K562 (cell line): ENCODE results near the gene CEP95. TPM values are rescaled to one million over a fixed set of nuclear protein-coding genes. Genes with fewer than 3 reads are reported as not detected.

Experiments used
- CBX5 ChIP-seq: IDR thresholded peaks from 2 replicates; pipeline ENCODE4 v1.6.1; 2014; ENCODE audit warnings: low read depth, borderline replicate concordance
- CXXC5 ChIP-seq: fragments of 250-450 bp; sonication (Bioruptor Pico); IDR thresholded peaks from 2 replicates; pipeline ENCODE4 v1.8.0; 2022; ENCODE audit warnings: inconsistent platforms, mild to moderate bottlenecking, moderate library complexity
- ELF4 ChIP-seq: fragments of 450-650 bp; formaldehyde crosslinking; IDR thresholded peaks from 2 replicates; pipeline ENCODE4 v1.4.0; 2022; ENCODE audit warnings: missing genetic modification characterization
- ETV6 ChIP-seq, 3 experiments: fragments of 150-350 bp in 1 of 3; sonication (generic) in 1 of 3; formaldehyde crosslinking in 1 of 3; IDR thresholded peaks; 2 replicates each; pipeline versions ENCODE4 v1.6.1 to v1.8.0; 2014 to 2022; ENCODE audit warnings: borderline replicate concordance in 2 of 3, low read depth in 2 of 3, antibody characterized with exemption in 1 of 3, low read length in 1 of 3, mild to moderate bottlenecking in 1 of 3, missing genetic modification reagents in 1 of 3
- FOXM1 ChIP-seq, 2 experiments: fragments of 450-650 bp in 1 of 2; sonication (generic) in 1 of 2; formaldehyde crosslinking in 1 of 2; IDR thresholded peaks; 2 replicates each; pipeline versions ENCODE4 v1.6.1 to v1.9.0; 2017 to 2022; ENCODE audit warnings: low read depth in 2 of 2, mild to moderate bottlenecking in 2 of 2, missing genetic modification reagents in 1 of 2, moderate library complexity in 1 of 2
- GABPB1 ChIP-seq: sonication (generic); formaldehyde crosslinking; IDR thresholded peaks from 2 replicates; pipeline ENCODE4 v1.8.0; 2022; ENCODE audit warnings: mild to moderate bottlenecking, missing genetic modification reagents
- KAT8 ChIP-seq: fragments of 450-650 bp; IDR thresholded peaks from 2 replicates; pipeline ENCODE4 v1.6.1; 2016; ENCODE audit warnings: low read depth, mild to moderate bottlenecking
- MED1 ChIP-seq: sonication (generic); formaldehyde crosslinking; IDR thresholded peaks from 2 replicates; pipeline ENCODE4 v1.8.1; 2023; ENCODE audit warnings: missing genetic modification reagents, borderline replicate concordance
- NCOR1 ChIP-seq: fragments of 450-650 bp; IDR thresholded peaks from 2 replicates; pipeline ENCODE4 v1.6.1; 2016; ENCODE audit warnings: mild to moderate bottlenecking, moderate library complexity
- RBBP5 ChIP-seq: fragments of 200-600 bp; sonication (generic); IDR thresholded peaks from 2 replicates; pipeline ENCODE4 v1.6.1; 2012; ENCODE audit warnings: borderline replicate concordance, mild to moderate bottlenecking, low read length, control low read depth, inconsistent platforms; ENCODE audit not compliant: insufficient read depth, poor library complexity, severe bottlenecking
- SPI1 ChIP-seq: IDR thresholded peaks from 2 replicates; pipeline ENCODE4 v1.6.1; 2011; ENCODE audit warnings: low read depth, low read length, control low read depth, borderline replicate concordance
- YBX1 ChIP-seq: fragments of 450-650 bp; IDR thresholded peaks from 2 replicates; pipeline ENCODE4 v1.7.1; 2016; ENCODE audit warnings: mild to moderate bottlenecking
- ZBTB17 ChIP-seq: fragments of 450-650 bp; formaldehyde crosslinking; IDR thresholded peaks from 2 replicates; pipeline ENCODE4 v1.4.0; 2020; ENCODE audit warnings: mild to moderate bottlenecking
- ZNF79 ChIP-seq: fragments of 250-450 bp; sonication (Bioruptor Pico); IDR thresholded peaks from 2 replicates; pipeline ENCODE4 v1.4.0; 2020; ENCODE audit warnings: low read depth, mild to moderate bottlenecking, moderate library complexity
- polyA plus RNA-seq, 8 experiments: library from polyadenylated mRNA; depleted of rRNA in 4 of 8; stranded (reverse) in 5 of 8; unstranded in 3 of 8; fragments of >200 nt; fragmentation: Nextera tagmentation in 2 of 8; fragmentation: Illumina TruSeq in 1 of 8; extraction: Ambion mirVana in 2 of 8; extraction: Trizol in 1 of 8; gene quantifications; 2 replicates each; pipeline versions ENCODE4 v1.2.1 to v1.2.3, GENCODE V29; 2011 to 2014; ENCODE audit warnings: inconsistent platforms in 1 of 8, missing spikeins in 1 of 8
- total RNA-seq, 7 experiments: library from RNA; depleted of rRNA in 6 of 7; stranded (reverse); fragments of >200 nt in 6 of 7; fragmentation: Illumina TruSeq in 2 of 7; extraction: Trizol in 2 of 7; gene quantifications; 2 replicates each; pipeline versions ENCODE4 v1.2.1 to v1.2.3, GENCODE V29; 2011 to 2021; ENCODE audit warnings: low replicate concordance in 1 of 7
- TF ChIP-seq, protein P1 (sequence below): fragments of 250-450 bp; sonication (Bioruptor Pico); IDR thresholded peaks from 2 replicates; pipeline ENCODE4 v1.4.0; 2020
- TF ChIP-seq, protein P2 (sequence below): fragments of 150-350 bp; conservative IDR thresholded peaks from 2 replicates; pipeline ENCODE4 v1.6.1; 2014; ENCODE audit warnings: low read length
- TF ChIP-seq, protein P3 (sequence below): fragments of 450-650 bp; IDR thresholded peaks from 2 replicates; pipeline ENCODE4 v1.6.1; 2016; ENCODE audit warnings: low read depth, mild to moderate bottlenecking, moderate library complexity
- TF ChIP-seq, protein P4 (sequence below), 2 experiments: fragments of 450-650 bp in 1 of 2; sonication (generic) in 1 of 2; formaldehyde crosslinking in 1 of 2; IDR thresholded peaks in 1 of 2; conservative IDR thresholded peaks in 1 of 2; 2 replicates each; pipeline versions ENCODE4 v1.6.1 to v1.8.1; 2016 to 2023; ENCODE audit warnings: mild to moderate bottlenecking in 2 of 2, moderate library complexity in 2 of 2, inconsistent platforms in 1 of 2, missing genetic modification reagents in 1 of 2
- TF ChIP-seq, protein P5 (sequence below), 2 experiments: IDR thresholded peaks; 2 replicates each; pipeline ENCODE4 v1.6.1; 2012; ENCODE audit warnings: improper control_type of control experiment in 2 of 2, low read depth in 2 of 2, low read length in 2 of 2, borderline replicate concordance in 1 of 2

Gene CEP95
- total and polyA plus RNA-seq, 9 of the 15 experiments (the other 6 are each of a cell fraction or from before 2014, with no cell fraction given) = 26.7 to 80.7 (median 56.9) TPM

DNA sequence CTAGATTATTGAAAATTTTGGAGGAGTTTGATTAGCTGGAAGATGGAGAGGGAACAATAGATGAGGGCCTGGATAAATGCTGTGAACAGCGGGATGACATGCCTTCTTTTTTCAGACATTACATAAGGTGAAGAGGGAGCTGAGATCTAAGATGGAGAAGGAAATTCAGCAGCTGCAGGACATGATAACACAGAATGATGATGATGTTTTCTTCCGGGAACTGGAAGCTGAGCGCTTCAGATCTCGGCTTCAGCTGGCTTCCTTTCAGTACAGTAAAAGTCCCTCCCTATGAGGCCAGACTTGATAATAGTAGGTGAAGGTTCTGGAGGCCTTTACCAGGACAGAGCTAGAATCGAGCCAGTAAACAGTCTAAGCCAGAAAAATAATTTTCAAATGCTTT, 30.7 kb downstream of the CEP95 start (continued):
- TF ChIP-seq, protein P1, sequence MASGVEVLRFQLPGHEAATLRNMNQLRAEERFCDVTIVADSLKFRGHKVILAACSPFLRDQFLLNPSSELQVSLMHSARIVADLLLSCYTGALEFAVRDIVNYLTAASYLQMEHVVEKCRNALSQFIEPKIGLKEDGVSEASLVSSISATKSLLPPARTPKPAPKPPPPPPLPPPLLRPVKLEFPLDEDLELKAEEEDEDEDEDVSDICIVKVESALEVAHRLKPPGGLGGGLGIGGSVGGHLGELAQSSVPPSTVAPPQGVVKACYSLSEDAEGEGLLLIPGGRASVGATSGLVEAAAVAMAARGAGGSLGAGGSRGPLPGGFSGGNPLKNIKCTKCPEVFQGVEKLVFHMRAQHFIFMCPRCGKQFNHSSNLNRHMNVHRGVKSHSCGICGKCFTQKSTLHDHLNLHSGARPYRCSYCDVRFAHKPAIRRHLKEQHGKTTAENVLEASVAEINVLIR (CRISPR knock-in tag) = no peak
- TF ChIP-seq YBX1 (no peak), NCOR1 (peak; percentile 88), CXXC5 (0 out of 2 replicates have a peak, but pooled peaks have one; percentile 20), MED1 (CRISPR knock-in tag) (no peak), RBBP5 (no peak), ELF4 (CRISPR knock-in tag) (peak; percentile 23; the same call in 1 of the 2 replicates), FOXM1 (IDR thresholded peaks at IDR 0.05; ENCODE audit: low read depth) (peak; percentile 69; the same call in 1 of the 2 replicates), FOXM1 (CRISPR knock-in tag; IDR thresholded peaks at IDR 0.05; ENCODE audit: low read depth) (no peak), ZBTB17 (CRISPR knock-in tag) (no peak), ZNF79 (CRISPR knock-in tag) (no peak), SPI1 (peak; percentile 25; the same call in 1 of the 2 replicates), ETV6 (IDR thresholded peaks at IDR 0.05; ENCODE audit: borderline replicate concordance in 1 of 2, low read depth in 2 of 2, low read length in 1 of 2) (peak; percentile 99), ETV6 (CRISPR knock-in tag; IDR thresholded peaks at IDR 0.05; ENCODE audit: borderline replicate concordance) (no peak), KAT8 (no peak), GABPB1 (CRISPR knock-in tag) (no peak), CBX5 (no peak)
- TF ChIP-seq, protein P2, sequence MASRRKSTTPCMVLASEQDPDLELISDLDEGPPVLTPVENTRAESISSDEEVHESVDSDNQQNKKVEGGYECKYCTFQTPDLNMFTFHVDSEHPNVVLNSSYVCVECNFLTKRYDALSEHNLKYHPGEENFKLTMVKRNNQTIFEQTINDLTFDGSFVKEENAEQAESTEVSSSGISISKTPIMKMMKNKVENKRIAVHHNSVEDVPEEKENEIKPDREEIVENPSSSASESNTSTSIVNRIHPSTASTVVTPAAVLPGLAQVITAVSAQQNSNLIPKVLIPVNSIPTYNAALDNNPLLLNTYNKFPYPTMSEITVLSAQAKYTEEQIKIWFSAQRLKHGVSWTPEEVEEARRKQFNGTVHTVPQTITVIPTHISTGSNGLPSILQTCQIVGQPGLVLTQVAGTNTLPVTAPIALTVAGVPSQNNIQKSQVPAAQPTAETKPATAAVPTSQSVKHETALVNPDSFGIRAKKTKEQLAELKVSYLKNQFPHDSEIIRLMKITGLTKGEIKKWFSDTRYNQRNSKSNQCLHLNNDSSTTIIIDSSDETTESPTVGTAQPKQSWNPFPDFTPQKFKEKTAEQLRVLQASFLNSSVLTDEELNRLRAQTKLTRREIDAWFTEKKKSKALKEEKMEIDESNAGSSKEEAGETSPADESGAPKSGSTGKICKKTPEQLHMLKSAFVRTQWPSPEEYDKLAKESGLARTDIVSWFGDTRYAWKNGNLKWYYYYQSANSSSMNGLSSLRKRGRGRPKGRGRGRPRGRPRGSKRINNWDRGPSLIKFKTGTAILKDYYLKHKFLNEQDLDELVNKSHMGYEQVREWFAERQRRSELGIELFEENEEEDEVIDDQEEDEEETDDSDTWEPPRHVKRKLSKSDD = no peak
- TF ChIP-seq, protein P3, sequence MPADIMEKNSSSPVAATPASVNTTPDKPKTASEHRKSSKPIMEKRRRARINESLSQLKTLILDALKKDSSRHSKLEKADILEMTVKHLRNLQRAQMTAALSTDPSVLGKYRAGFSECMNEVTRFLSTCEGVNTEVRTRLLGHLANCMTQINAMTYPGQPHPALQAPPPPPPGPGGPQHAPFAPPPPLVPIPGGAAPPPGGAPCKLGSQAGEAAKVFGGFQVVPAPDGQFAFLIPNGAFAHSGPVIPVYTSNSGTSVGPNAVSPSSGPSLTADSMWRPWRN = no peak
- TF ChIP-seq, protein P4, sequence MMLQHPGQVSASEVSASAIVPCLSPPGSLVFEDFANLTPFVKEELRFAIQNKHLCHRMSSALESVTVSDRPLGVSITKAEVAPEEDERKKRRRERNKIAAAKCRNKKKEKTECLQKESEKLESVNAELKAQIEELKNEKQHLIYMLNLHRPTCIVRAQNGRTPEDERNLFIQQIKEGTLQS (IDR thresholded peaks at IDR 0.05) = peak; percentile 77; the same call in 1 of the 2 replicates
- TF ChIP-seq, protein P4 (CRISPR knock-in tag; conservative IDR thresholded peaks at IDR 0.05) = no peak
- TF ChIP-seq, protein P5, sequence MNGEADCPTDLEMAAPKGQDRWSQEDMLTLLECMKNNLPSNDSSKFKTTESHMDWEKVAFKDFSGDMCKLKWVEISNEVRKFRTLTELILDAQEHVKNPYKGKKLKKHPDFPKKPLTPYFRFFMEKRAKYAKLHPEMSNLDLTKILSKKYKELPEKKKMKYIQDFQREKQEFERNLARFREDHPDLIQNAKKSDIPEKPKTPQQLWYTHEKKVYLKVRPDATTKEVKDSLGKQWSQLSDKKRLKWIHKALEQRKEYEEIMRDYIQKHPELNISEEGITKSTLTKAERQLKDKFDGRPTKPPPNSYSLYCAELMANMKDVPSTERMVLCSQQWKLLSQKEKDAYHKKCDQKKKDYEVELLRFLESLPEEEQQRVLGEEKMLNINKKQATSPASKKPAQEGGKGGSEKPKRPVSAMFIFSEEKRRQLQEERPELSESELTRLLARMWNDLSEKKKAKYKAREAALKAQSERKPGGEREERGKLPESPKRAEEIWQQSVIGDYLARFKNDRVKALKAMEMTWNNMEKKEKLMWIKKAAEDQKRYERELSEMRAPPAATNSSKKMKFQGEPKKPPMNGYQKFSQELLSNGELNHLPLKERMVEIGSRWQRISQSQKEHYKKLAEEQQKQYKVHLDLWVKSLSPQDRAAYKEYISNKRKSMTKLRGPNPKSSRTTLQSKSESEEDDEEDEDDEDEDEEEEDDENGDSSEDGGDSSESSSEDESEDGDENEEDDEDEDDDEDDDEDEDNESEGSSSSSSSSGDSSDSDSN (IDR thresholded peaks at IDR 0.05; ENCODE audit: borderline replicate concordance in 1 of 2, low read depth in 2 of 2, low read length in 2 of 2) = no peak
